Panc1 (cell line): ENCODE measurements around the gene EYS. TPM values are rescaled to one million over a fixed set of nuclear protein-coding genes. Genes with fewer than 3 reads are reported as not detected.

Source experiments
- ATAC-seq: fragments of 200-7000 bp; cut with Tn5 transposase; 2 replicates; pipeline ENCODE4 v1.9.1; 2020; ENCODE audit warnings: mild to moderate bottlenecking, moderate library complexity
- BruUV-seq: library from RNA; stranded (reverse); fragments of 400-500 nt; replicated peaks from 2 replicates; lab custom pipeline; 2021; lab: Mats Ljungman, UMichigan
- CTCF ChIA-PET: fragments of 300-600 bp; sonication (Branson Sonifier 250); formaldehyde crosslinking; loops from one replicate; lab custom pipeline; 2022; ENCODE audit warnings: antibody characterized with exemption; lab: Charles Lee
- POLR2A ChIA-PET: fragments of 300-600 bp; sonication (Branson Sonifier 250); formaldehyde crosslinking; loops from one replicate; lab custom pipeline; 2022; ENCODE audit warnings: antibody characterized with exemption; lab: Charles Lee
- DNase-seq: peaks from one replicate; pipeline ENCODE4 v3.0.0-alpha.2; 2010; ENCODE audit warnings: low read depth, low spot score
- H3K27ac ChIP-seq: 2 replicates; pipeline ENCODE4 v1.5.1; 2011; ENCODE audit warnings: mild to moderate bottlenecking, low read length, inconsistent platforms
- H3K27me3 ChIP-seq: fragments of 200-500 bp; sonication (Bioruptor generic); 2 replicates; pipeline ENCODE4 v1.6.0; 2014; ENCODE audit warnings: low read length, inconsistent platforms; ENCODE audit not compliant: control insufficient read depth, insufficient read depth
- H3K36me3 ChIP-seq: fragments of 200-500 bp; sonication (Bioruptor generic); 2 replicates; pipeline ENCODE4 v1.5.1; 2014; ENCODE audit warnings: inconsistent platforms, mild to moderate bottlenecking, low read length, moderate library complexity; ENCODE audit not compliant: control insufficient read depth, insufficient read depth
- H3K4me1 ChIP-seq: 2 replicates; pipeline ENCODE4 v1.5.1; 2011; ENCODE audit warnings: inconsistent platforms, mild to moderate bottlenecking, low read length, moderate library complexity; ENCODE audit not compliant: control insufficient read depth, insufficient read depth
- H3K4me3 ChIP-seq, 2 experiments: 2 replicates each; pipeline ENCODE4 v1.5.1; 2011 to 2012; ENCODE audit warnings: low read depth in 2 of 2, low read length in 2 of 2, mild to moderate bottlenecking in 2 of 2, inconsistent platforms in 1 of 2, moderate library complexity in 1 of 2
- H3K9me3 ChIP-seq: fragments of 200-500 bp; sonication (Bioruptor generic); 2 replicates; pipeline ENCODE4 v1.5.1; 2014; ENCODE audit warnings: low read depth, mild to moderate bottlenecking, inconsistent platforms, low read length, moderate library complexity; ENCODE audit not compliant: control insufficient read depth, insufficient read depth
- CTCF ChIP-seq: fragments of 450-650 bp; IDR thresholded peaks from 2 replicates; pipeline ENCODE4 v1.5.1; 2017; ENCODE audit warnings: mild to moderate bottlenecking
- POLR2AphosphoS5 ChIP-seq: IDR thresholded peaks from 2 replicates; pipeline ENCODE4 v1.6.1; 2012; ENCODE audit warnings: mild to moderate bottlenecking, low read depth, low read length, moderate library complexity
- SIN3A ChIP-seq: IDR thresholded peaks from 2 replicates; pipeline ENCODE4 v1.6.1; 2012; ENCODE audit warnings: low read depth, mild to moderate bottlenecking, low read length, moderate library complexity, borderline replicate concordance; ENCODE audit not compliant: insufficient read depth
- TCF7L2 ChIP-seq: IDR thresholded peaks from 2 replicates; pipeline ENCODE4 v1.6.1; 2011; ENCODE audit warnings: mild to moderate bottlenecking, low read depth, low read length, inconsistent platforms
- in situ Hi-C: cut with HindIII; loops from 2 replicates; pipeline ENCODE4 v1.10.0; 2016; ENCODE audit warnings: low sequenced_read_pairs, low pct_unique_long_range_greater_than_20kb
- intact Hi-C: fragments of 100-400 bp; cut with micrococcal nuclease; formaldehyde crosslinking; loops from one replicate; pipeline ENCODE4 v1.10.0; 2022; ENCODE audit not compliant: unreplicated experiment
- total RNA-seq: library from RNA; stranded (reverse); gene quantifications from one replicate; pipeline ENCODE4 v1.2.1, GENCODE V29; 2021; ENCODE audit not compliant: unreplicated experiment
- TF ChIP-seq, protein P1 (sequence below), 2 experiments: IDR thresholded peaks; 2 replicates each; pipeline ENCODE4 v1.6.1; 2011 to 2012; ENCODE audit warnings: low read depth in 2 of 2, control low read depth in 1 of 2, low read length in 1 of 2, mild to moderate bottlenecking in 1 of 2, moderate library complexity in 1 of 2; ENCODE audit not compliant: insufficient read depth in 1 of 2

EYS gene
- total RNA-seq, 1 experiment from 2014 or later: not detected

DNA sequence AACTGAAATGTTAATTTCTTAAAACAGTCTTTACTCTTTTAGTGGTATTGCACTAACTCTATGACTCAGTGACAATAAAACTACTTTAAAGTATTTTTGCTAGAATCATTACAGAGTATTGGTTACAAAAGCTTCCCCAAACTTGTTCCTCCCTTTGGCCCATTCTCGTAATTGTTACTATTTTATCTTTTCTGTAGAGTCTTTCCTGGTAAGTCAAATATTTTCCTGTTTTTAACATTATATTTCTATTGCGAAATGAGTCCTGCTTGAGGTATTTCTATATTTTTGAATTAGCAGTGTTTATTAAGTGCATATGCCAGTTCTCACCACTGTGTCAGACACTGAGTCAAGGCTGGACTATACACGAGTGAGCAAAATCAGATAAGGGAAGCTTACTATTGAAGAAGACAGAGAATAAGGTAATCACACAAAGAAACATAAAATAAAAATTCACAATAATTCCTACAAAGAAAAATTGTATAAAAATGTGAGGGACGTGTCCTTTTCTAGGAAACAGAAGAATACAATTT is 970.5 kb downstream of the EYS start:
- Histone ChIP-seq H3K27me3 (no peaks in the 10 kb centered on the region), H3K4me1 (no peaks in the 10 kb centered on the region), H3K36me3 (no peaks in the 10 kb centered on the region), H3K27ac (no peak overlapping the region), H3K9me3 (no peaks in the 10 kb centered on the region; the same call in 1 of the 2 replicates), H3K4me3 (no peak overlapping the region)
- DNase-seq (no peak), ATAC-seq (no peak)
- no TSS peak for BruUV-seq
- POLR2A ChIA-PET: no interaction called here
- TF ChIP-seq POLR2AphosphoS5 (no peak), CTCF (no peak), SIN3A (no peak), TCF7L2 (no peak)
- TF ChIP-seq, protein P1, sequence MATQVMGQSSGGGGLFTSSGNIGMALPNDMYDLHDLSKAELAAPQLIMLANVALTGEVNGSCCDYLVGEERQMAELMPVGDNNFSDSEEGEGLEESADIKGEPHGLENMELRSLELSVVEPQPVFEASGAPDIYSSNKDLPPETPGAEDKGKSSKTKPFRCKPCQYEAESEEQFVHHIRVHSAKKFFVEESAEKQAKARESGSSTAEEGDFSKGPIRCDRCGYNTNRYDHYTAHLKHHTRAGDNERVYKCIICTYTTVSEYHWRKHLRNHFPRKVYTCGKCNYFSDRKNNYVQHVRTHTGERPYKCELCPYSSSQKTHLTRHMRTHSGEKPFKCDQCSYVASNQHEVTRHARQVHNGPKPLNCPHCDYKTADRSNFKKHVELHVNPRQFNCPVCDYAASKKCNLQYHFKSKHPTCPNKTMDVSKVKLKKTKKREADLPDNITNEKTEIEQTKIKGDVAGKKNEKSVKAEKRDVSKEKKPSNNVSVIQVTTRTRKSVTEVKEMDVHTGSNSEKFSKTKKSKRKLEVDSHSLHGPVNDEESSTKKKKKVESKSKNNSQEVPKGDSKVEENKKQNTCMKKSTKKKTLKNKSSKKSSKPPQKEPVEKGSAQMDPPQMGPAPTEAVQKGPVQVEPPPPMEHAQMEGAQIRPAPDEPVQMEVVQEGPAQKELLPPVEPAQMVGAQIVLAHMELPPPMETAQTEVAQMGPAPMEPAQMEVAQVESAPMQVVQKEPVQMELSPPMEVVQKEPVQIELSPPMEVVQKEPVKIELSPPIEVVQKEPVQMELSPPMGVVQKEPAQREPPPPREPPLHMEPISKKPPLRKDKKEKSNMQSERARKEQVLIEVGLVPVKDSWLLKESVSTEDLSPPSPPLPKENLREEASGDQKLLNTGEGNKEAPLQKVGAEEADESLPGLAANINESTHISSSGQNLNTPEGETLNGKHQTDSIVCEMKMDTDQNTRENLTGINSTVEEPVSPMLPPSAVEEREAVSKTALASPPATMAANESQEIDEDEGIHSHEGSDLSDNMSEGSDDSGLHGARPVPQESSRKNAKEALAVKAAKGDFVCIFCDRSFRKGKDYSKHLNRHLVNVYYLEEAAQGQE (IDR thresholded peaks at IDR 0.05; ENCODE audit: insufficient read depth in 1 of 2, low read depth in 2 of 2, low read length in 1 of 2): no peak
- CTCF ChIA-PET: no interaction called here
- intact Hi-C loops (no loop called here), in situ Hi-C loops (no loop called here)

DNA sequence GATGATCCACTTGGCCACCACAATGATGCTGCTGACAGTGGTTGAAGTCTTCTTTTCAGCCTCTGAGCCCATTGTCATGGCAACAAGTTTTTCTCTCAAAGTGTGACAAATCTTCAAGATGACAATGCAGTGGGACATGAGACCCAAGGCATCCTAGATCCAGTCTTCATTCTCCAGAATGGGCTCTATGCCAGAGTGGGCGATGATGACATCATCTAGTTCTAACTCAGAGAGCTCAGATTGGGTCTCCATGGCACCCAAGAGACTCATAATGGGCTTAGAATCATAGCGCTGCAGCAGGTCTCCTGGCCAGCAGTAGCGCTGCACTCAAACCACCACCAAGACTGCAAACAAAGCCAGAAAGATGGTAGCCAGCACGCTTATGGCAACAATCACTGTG is 973.6 kb downstream of the EYS start:
- DNase-seq: no peak
- no TSS peak for BruUV-seq
- no peak for ATAC-seq
- intact Hi-C loops: no loop called here
- Histone ChIP-seq H3K4me3 (no peak overlapping the region), H3K27ac (no peak overlapping the region), H3K36me3 (no peaks in the 10 kb centered on the region), H3K9me3 (no peaks in the 10 kb centered on the region), H3K4me1 (no peaks in the 10 kb centered on the region), H3K27me3 (no peaks in the 10 kb centered on the region)
- ChIA-PET POLR2A (no interaction called here), CTCF (no interaction called here)
- in situ Hi-C loops: no loop called here
- TF ChIP-seq SIN3A: no peak
- no peak for TF ChIP-seq TCF7L2
- no peak for TF ChIP-seq CTCF
